HG03064 (cell line): Measurements from ENCODE around the gene SLC35B2.
A peak's percentile ranks its signal among the peaks of the same experiment; 100 is the strongest.

Experiments used
- ATAC-seq: cut with Tn5 transposase; IDR thresholded peaks from one replicate; pipeline ENCODE4 v1.9.1; 2021; ENCODE audit warnings: low read depth; ENCODE audit not compliant: unreplicated experiment

SLC35B2 gene

DNA sequence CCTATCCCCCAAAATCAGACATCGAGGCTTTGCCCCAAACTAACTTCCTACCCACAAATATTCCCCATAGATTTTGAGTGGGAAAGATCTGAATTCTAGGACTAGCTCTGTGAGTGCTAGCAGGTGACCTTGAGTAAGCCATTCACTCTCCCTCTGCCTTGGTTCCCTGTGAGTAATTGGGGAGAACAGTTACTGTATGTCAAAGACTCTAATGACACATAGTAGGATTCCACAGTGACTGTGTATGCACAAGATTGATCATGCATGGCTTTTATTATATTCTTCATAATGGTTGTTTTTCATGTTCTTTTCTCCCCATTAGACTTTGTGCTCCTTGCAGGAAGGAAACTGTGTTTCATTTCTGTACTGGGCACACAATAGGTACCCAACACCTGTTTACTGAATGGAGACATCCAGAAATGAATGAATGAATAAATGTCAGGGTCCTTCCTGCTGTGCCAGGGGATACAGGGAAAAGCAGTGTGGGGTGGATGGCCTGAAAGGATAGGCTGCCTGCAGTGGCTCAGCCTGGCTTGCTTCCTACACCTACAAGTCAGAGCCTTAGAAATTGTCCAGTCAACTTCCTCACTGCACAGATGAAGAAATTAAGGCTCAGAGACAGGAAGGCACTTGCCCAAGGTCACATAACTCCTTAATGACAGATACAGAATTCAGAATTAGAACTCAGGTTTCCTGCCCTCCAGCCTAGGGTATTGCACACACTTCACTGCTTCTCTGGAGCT, 12.0 kb upstream of the SLC35B2 start:
- no peak for ATAC-seq

DNA sequence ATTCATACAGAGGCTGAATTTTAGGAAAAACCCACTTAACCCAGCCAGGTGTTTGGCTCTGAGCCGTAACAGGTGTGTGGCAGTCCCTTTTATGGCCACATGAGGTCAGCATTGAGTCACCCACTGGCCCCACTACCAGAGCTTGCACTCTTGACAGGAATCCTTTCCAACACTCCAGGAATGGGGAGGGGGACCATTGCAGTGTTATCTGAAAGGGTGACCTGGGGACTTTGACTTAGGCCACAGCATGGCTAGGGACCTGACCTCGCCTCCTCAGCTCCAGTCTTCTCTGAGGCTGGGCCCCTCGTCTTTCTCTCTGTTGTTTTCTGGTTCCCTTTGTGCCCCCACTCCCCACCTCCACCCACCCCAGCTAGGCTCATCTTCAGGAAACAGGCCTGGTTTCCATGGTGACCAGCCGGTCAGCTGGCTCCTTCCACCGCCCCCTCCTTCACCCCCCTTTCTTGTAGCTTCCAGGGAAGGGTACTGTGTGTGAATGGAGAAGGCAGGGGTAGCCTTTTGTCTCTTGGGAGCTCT, 10.8 kb upstream of the SLC35B2 start:
- ATAC-seq, result no peak

DNA sequence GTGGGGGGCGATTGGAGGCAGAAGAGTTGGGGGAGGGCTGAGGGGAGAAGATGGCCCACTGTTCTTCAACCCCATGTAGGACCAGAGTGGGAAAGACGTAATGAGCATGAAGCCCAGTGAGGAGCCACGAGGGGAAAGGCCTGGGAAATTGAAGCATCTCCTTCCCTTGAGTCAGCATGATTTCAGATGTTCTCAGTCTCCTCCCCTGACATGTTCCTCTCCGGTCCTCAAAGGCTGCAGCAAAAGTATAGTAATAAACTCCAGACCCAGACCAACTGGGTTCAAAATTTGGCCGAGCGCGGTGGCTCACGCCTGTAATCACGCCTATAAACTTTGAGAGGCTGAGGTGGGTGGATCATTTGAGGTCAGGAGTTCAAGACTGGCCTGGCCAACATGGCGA, 9.9 kb upstream of the SLC35B2 start:
- no peak for ATAC-seq

DNA sequence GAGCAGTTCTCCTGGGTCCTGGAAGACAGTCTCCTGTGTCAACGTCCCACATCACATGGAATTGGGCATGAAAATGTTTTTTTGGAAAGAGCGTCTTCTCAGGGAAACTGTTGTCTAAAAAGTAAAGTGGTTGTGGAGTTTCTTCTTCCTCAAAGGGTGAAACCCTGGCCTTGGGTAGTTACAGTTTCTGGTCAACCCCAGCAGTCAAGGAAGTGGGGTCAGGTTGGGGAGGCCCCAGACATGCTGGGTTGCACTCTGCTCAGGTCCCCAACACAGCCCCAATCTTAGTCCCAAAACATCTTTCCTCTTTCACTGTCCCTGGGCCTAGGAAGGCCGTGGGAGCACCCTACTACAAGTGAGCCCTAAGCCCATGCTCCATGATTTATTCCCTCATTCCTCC, 9.0 kb upstream of the SLC35B2 start:
- no peak for ATAC-seq

DNA sequence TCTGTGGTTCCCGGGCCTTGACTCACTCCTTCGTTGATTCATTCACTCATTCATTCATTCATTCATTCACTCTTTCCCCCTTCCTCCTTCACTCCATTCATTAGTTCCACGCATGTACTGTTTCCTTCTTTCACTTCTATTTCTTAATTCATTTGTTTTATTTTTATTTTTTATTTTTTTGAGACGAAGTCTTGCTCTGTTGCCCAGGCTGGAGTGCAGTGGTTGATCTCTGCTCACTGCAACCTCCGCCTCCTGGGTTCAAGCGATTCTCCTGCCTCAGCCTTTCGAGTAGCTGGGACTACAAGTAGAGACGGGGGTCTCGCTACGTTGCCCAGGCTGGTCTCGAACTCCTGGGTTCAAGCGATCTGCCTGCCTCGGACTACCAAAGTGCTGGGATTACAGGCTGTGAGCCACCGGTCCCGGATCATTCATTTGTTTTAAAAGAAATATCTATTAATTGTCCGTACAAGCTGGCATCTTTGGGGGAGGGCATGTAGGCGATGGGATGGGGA, 8.4 kb upstream of the SLC35B2 start:
- ATAC-seq, result no peak

DNA sequence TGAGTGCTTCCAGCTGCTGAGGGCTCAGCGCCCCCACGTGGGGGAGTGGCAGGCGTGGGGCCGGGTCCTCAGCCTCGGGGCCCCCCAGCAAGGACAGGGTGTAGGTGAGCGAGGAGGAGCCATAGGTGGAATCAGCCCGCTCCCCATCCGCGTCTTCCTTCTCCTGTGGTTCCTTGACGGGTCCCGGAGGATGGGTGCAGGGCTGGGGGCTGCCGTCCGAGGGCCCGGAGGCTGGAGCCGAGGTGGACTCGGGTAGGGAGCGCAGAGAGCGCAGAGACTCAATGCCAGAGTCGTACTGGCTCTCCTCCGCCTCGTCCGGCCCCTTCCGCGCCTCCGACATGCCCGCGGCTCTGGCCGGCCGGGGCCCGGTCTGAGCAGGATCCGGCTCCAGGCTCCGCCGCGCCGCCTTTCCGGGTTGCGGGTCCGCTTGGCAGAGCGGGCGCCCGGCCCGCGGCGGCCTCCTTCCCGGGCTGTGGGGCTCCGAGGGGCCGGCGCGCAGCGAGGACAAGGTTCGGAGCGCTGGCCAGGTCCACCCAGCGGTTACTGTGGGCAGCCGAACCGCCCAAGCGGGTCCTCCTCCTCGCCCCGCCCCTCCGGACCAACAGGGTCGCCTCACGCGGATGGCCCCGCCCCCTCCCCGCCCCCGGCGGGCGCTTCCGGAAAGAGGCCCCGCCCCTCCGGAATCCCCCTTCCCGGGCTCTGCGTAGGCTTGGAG, 7.8 kb upstream of the SLC35B2 start, which contains the start of gene NFKBIE:
NFKBIE (minus strand) TSS at position 545 of the 715 bp plus-strand sequence; CDS start at position 340, 205 bp downstream.
- ATAC-seq, result peak; percentile 35

DNA sequence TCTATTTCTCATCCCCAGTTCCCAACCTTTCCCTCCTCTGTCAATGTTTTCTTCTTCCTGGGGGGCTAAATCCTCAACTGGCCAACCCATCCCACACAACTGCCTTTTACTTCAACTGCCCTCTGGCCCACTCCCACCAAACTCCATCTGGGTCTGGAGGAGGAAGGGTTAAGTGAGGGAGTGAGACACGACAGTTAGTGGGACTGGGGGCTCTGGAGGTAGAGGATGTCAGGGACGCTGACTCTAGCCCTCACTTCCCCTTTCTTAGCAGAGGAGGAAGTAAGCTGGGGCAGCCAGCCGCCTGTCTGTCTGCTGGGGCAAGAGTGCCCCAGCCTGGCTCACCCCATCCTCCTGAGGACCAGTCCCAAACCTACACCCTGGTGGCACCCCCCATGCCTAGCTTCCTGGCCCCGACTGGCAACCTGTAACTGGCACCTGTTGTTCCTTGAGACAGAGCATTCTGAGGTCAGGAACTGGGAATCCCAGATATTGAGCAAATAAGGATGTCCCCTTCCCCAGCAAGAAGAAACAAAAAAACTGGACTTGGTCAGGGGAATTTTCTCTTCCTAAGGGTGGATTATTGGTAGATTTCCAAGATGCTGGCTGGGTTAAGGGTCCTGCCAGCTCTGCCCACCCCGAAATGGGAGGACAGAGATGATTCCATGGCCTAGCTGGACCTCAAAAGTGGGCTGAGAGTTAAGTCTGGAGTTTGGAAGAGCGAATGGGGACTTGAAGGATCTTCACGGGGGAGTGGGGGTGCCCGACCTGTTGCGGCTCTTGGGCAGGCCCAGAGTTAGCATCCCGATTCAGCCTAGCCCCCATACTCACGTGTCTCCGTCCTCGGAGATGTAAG, 7.1 kb upstream of the SLC35B2 start:
- ATAC-seq, result no peak

DNA sequence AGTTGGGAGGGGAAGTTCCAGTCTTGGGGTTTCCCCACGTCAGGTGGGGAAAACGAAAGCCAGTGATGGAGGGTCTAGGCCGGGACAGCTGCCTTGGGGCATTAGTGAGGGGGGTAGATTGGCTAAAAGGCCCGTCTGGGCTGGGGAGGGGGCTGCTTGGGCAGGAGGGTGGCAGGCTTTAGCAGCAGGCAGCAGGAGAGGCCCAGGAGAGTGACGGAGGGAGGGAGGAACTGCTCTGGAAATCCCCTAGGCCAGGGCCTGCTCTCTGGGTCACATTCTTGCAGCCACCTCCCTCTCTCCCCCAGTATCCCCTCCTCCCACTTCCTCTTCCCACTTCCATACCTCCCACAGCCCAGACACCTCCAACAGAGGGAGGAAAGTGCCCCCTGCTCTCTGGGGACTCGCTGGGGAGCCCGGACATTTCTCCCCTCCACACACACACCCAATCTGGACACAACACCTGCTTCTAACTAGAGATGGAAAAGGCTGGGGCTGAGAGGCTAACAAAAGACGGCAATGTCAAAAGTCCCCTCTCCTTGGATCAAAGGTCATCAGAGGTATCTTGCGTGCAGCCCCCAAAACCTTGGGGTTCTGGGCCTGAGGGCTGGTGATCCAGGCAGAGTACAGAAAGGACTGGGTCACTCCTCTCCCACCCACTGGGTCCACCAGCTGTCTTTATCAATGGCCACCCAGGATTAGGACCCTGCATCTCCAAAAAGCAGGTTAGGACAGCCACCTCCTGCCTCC, 6.2 kb upstream of the SLC35B2 start:
- ATAC-seq, result no peak

DNA sequence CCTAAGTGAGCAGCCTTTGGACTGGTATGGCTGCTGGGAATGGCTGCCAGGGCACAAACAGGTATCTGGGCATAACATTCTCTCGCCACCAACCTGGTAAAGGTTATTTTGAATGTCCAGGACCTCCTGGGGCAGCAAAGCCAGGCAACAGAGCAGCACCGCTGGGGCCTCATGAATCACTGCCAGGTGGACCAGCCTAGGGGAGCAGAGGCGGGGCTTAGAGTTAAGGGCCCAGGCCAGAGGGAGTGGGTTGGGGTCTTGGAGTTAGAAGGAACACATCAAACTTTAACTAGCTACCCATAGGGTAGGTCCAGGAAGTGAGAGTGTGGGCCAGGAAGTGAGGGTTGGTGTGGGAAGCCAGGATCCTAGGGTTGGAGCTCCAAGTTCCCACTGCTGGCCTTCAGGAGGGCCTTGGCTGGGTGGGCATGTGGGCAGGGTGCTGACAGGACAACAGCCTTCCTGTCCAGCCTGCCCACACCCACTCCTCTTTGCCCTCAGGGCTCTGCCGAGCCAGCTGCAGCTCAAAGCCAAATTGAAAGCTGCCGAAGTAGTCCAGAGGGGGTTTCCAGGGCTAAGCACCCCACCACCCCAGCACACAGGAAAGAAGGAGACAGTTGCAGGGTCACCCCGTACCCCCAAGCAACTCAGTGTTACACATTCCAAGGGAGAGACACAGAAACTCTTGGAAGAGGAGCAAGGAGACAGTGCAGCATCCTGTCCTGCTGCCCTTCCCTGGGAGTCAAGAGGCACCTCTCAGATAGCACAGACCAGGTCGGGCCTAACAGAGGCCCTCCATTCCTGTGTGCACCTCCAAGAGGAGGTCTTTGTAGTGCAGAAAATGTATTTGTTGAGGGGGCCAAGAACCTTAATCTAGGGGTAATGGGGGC, 5.4 kb upstream of the SLC35B2 start:
- no peak for ATAC-seq

DNA sequence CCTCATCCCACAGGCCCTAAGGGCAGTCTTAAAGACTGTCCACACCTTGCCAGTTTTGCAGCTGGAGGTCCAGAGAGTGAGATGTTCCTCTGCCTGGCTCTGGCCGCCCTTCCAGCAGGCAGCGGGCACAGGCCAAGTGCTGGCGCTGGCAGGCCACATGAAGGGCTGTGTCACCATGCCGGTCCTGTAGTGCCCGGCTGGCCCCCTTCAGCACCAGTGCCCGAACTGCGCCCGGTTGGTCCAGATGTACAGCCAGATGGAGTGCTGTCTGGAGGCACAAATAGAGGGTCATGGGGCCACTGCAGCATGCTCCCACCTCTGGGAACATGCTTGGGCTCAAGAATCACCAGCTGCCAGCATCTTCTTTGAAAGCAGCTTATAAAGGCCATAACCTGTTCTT, 4.3 kb upstream of the SLC35B2 start:
- no peak for ATAC-seq

DNA sequence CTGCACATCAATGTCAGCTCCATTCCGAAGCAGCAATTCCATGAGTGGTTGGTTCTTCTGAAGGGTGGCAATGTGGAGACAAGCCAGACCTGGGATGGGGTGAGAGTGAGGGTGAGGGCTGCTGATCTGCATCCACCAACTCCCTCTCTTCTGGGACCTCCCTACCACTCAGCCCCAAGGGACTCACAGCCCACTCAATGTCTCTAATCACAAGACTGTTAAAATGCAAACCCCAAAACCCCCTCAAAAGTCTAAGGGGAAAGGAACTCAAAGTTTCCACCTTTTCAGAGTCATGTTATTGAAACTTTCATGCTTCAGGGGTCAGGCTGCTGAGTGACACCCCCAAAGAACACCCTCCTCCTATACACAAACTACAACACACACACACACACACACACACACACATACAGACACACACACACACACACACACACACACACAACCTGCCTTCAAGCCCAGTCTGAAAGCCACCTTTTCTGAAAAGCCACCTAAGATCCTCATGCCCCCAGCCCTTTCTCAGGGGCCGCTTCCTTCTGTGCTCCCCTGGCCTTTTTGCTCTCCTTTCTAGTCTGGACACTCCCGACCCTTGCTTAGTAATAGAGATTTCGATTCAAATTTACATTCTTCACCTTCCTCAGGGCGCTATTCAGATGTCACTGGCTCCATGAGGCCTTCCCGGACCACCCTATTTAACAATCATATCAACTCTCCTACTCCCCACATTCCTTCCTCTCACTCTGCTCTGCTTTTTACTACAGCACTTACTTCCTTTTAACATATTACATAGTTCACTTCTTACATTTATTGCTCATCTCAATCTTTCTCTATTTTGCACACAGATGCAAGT, 3.3 kb upstream of the SLC35B2 start:
- no peak for ATAC-seq

DNA sequence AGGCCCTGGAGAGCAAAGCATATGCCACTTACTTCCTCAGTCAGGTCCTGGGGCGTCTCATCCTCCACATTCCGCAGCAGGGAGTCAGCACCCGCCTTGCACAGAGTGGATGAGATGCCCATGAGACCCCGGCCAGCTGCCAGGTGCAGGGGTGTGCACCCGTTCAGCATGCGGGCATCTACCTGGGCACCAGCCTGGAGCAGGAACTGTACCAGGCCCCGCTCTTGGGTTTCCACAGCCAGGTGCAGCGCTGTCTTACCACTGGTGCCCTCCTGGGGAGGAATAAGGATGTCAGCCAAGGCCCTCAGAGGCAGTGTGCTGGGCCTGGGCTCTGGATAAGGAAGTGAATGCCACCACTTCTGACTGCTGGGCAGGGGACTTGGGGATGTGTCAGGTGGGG, 2.7 kb upstream of the SLC35B2 start:
- ATAC-seq, result no peak

DNA sequence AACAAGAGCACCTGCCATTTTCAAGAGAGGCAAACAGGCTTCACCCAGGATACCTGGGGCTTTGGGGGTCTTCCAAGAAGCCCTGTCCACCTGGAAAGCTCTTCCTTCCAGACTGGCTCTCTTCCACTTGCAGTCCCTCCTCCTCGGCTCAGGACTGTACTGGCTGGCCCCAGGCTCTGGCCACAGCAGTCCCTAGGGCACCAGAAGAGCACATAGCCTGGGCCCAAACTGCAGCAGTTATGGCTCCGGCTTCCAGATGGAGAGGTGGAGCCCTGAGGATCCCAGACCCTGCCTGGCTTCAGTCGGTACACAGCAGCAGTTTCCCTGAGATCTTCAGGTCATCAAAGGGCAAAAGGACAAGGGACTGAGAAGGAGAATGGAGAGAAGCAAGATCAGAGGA, 1.6 kb upstream of the SLC35B2 start:
- ATAC-seq, result no peak

DNA sequence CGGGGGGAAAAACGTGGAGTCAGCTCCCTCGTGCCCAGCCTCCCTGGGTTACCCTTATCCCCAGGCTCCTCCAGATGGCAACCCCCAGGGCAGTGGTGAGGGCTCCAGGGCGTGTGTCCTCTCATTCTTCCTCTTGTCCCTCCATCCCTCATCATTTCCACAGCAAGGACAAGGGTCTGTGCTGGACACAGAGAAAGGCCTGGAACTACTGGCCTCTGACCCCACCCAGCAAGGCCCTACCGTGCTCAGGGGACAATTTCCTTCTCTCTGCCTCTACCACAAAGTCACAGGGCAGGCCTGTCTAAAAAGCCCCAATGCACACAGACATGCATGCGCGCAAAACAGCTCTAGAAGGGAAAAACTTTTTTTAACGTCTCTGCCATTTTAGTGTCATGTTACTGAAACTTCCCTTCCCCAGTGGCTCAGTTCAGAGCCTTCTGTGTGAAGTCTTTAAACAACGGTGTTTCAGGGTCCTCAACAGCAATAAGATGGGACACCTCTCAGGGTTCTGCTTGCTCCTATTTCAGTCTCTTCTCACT, 1.1 kb upstream of the SLC35B2 start:
- no peak for ATAC-seq

DNA sequence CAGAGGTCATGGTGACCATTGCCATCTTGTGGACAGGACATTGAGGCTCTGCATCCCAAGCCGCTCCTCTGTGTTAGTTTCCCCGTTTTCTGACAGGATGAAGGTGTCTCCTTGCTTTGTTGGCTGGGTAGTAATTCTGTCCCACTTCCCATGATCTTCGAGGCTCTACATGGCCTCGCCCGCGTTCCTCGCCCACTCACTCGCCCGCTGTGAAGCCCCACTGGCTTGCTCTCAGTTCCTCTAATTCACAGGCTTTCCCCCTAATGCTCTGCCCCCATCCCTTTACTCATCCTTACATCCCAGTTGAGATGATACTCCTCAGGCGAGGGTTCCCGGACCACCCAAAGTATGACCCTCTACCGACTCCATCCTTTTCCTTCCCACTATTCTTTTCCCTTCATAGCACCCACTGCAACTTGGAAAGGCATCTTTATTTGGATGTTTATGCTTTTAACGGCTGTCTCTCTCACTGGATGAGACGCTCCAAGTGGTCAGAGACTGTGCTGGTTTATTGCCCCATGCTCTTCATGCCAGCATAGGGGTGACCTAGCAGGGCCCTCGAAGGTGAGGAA, 511 bp upstream of the SLC35B2 start:
- no peak for ATAC-seq

DNA sequence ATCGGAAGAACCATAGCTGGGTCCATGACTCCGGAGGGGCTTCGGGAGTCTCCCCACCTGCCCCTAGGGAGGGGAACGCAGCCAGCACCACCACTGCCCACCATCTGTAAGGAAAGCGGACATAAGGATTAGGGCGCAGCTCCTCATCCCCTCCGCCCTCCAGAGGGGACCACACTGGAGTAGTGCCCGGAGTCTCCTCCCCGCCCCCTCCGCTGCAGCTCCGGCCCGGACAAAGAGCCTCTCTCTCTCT, 628 bp downstream of the SLC35B2 start:
- ATAC-seq, result no peak

DNA sequence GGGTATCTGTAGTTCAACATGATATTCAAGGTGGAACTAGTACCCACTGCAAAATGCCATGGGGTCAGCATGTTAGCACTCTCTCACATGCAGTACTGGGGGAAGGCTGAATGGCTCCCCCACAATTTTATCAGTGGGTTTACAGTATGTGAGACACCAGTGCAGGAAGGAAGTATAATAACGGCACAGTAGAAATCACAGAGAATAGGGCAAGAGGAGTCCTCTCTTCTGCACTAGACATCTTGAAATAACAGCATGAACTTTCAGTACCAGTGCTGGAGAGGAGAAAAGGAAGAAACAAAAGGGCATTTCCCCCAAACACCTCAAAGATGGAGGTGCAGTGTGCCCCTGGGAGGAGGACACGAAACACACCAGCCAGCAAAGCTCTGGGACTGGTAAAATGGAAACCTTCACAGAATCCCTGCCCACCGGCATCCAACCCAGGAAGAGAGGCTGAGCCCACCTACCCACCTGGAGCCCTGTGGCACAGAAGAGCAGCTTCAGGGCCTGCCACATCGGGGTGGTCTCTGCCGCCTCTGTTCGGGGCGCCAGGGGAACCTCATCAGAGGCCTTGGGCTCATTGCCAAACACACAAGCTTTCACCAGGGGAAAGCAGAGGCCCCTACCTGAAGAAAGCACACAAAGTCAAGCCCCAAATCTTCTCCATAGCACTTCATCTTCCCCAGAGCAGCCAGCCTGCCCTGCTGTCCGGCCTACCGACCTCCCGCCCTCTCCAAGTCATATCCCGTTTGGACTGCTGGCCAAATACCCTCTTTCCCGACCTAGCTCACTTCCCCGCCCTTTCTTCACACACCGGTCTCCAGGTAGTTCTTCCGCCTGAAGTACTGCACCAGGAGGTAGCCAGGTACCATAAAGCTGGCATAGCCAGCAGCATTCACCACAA, 1.2 kb downstream of the SLC35B2 start:
- ATAC-seq, result no peak
